ENCODE data around the gene TNFSF10. TPM values are rescaled to one million over a fixed set of nuclear protein-coding genes. Genes with fewer than 3 reads are reported as not detected.

TNFSF10 gene
- total and polyA plus RNA-seq, 9 donors = 9.6 to 51.5 (median 13.6) TPM

DNA sequence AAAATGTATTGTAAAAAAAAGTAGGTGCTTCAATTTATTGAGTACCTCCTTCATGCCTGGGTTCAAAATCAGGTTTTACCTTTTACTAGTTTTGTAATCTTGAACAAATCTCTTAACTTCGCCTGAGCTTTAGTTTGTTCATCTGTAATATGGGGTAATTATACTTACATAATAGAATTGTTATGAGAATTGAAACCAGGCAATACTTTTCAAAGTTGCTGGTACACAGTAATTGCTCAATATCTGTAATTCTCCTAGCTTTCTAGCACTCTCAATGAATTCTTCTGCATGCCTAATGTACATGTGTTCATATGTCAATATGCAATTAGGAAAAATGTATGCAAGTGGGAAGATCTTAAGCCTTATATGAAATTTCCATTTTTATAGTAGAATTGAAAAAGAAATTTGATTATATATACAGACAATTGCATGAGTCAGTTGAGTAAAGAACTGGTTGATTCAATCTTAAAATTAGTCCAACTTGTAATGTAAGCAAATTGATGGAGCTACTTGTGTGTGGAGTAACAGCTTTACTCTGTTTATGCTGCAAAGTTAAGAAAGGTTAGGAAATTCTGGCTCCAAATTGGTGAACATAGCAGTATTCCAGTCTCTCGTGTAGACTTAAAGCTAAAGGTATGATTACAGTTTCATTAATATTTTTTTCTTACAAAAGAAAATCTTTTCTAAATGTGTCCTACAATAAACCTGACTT is 4.1 kb downstream of the TNFSF10 start:
- Histone ChIP-seq H3K36me3 (no peaks in the 10 kb centered on the region), H3K27ac (no peak overlapping the region), H3K27me3 (no peaks in the 10 kb centered on the region), H3K4me3 (no peak overlapping the region), H3K9me3 (no peaks in the 10 kb centered on the region), H3K4me1 (ENCODE audit: insufficient read depth) (peaks cover 7% of the 10 kb centered on the region)
- no peak for DNase-seq
- intact Hi-C loops (cut with DNase I) = no loop called here
- TF ChIP-seq EP300 (IDR thresholded peaks at IDR 0.05) = no peak
- TF ChIP-seq, protein P1, sequence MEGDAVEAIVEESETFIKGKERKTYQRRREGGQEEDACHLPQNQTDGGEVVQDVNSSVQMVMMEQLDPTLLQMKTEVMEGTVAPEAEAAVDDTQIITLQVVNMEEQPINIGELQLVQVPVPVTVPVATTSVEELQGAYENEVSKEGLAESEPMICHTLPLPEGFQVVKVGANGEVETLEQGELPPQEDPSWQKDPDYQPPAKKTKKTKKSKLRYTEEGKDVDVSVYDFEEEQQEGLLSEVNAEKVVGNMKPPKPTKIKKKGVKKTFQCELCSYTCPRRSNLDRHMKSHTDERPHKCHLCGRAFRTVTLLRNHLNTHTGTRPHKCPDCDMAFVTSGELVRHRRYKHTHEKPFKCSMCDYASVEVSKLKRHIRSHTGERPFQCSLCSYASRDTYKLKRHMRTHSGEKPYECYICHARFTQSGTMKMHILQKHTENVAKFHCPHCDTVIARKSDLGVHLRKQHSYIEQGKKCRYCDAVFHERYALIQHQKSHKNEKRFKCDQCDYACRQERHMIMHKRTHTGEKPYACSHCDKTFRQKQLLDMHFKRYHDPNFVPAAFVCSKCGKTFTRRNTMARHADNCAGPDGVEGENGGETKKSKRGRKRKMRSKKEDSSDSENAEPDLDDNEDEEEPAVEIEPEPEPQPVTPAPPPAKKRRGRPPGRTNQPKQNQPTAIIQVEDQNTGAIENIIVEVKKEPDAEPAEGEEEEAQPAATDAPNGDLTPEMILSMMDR (IDR thresholded peaks at IDR 0.05) = no peak
- TF ChIP-seq POLR2A (IDR thresholded peaks at IDR 0.05) = no peak
- 74 to 84% (median 82%) methylated on average over 2 of the region's 2 CpGs for WGBS, 3 donors

DNA sequence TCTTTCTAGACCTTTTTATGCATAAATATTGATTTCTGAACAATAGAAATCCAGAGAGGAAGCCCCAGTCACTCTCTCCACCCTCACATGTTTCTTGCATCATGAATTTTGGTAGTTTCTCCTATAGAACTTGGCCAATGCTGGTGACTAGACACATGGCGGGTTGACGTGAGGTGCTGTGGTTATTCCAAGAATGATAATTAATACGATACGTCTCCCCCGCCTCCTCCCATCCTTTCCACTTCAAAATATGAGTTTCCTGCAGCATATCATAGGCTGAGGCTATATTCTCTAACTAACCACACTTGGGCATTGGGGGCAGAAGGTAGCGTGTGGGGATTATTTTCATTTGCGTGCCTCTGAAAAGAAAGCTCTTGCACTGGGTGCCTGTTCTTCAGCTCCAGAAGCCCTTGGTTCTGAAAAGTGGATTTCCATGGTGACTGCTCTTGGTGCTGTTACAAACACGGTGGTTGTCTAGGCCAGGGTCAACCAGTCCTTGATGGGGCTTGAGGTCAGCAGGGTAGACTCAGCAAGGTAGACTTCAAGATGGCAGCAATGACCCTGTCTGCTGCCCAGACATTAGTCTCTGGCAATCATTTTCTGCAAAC is 5.3 kb downstream of the TNFSF10 start:
- H3K4me1 ChIP-seq (ENCODE audit: insufficient read depth) = peaks cover 7% of the 10 kb centered on the region
- H3K27ac ChIP-seq = no peak overlapping the region
- TF ChIP-seq POLR2A (IDR thresholded peaks at IDR 0.05) (no peak), EP300 (IDR thresholded peaks at IDR 0.05) (no peak)
- TF ChIP-seq, protein P1 (IDR thresholded peaks at IDR 0.05) = no peak
- no peaks in the 10 kb centered on the region for H3K27me3 ChIP-seq
- H3K4me3 ChIP-seq = no peak overlapping the region
- no peak for DNase-seq
- H3K36me3 ChIP-seq = no peaks in the 10 kb centered on the region
- intact Hi-C loops (cut with DNase I) = no loop called here
- 84 to 89% (median 89%) methylated on average over 8 of the region's 8 CpGs for WGBS, 3 donors
- H3K9me3 ChIP-seq = no peaks in the 10 kb centered on the region

DNA sequence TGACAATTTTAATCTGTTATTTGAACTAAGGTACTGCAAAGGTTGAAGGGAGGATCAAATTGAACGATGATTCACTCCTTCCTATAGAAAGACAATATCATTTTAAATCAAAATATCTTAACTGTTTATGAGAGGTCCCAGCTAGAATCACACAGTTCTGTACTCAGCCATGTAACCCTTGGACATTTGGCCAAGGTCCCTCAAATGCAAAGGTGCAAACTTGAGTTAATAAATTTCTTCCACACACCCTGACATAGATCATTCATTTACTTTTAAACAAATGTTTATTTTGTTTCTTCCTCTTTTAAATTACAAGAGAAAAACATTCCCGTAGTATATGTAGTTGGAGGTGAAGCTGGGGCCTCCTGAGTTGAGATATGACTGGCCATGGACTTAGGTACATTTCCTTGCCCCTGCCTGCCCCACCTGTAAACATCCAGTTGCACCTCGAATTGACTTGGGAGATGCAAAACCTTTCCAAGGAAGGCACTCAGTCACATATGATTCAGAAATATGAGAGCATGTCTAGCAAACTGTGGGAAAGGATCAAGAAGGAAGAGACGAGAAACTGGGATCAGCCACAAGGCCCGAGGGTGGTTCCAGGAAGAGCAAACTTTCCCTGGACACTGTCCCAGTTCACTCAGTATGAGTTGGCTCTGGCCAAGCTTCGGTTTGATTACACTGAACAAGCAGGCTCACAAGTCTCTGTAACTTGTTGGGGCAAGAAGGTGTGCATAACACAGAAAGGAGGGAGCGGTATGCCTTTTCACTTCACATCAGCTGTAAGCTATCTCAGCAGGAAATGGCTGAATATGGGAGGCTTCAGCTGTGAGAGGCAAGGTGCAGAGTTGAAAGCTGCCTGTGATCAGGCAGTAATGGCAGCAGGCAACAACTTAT is 6.7 kb downstream of the TNFSF10 start:
- no peaks in the 10 kb centered on the region for H3K36me3 ChIP-seq
- 44% methylated on average over 7 of the region's 7 CpGs for WGBS, 3 donors
- no peak overlapping the region for H3K4me3 ChIP-seq
- TF ChIP-seq, protein P1 (IDR thresholded peaks at IDR 0.05) = no peak
- TF ChIP-seq POLR2A (IDR thresholded peaks at IDR 0.05) = no peak
- TF ChIP-seq EP300 (IDR thresholded peaks at IDR 0.05) = no peak
- no peaks in the 10 kb centered on the region for H3K9me3 ChIP-seq
- intact Hi-C loops (cut with DNase I) = no loop called here
- no peaks in the 10 kb centered on the region for H3K27me3 ChIP-seq
- peak overlapping the region in 1 of 2 donors; percentile 44 for H3K27ac ChIP-seq
- H3K4me1 ChIP-seq (ENCODE audit: insufficient read depth) = peaks cover 7% of the 10 kb centered on the region
- DNase-seq = peak; percentile 43 to 70 (median 57)

DNA sequence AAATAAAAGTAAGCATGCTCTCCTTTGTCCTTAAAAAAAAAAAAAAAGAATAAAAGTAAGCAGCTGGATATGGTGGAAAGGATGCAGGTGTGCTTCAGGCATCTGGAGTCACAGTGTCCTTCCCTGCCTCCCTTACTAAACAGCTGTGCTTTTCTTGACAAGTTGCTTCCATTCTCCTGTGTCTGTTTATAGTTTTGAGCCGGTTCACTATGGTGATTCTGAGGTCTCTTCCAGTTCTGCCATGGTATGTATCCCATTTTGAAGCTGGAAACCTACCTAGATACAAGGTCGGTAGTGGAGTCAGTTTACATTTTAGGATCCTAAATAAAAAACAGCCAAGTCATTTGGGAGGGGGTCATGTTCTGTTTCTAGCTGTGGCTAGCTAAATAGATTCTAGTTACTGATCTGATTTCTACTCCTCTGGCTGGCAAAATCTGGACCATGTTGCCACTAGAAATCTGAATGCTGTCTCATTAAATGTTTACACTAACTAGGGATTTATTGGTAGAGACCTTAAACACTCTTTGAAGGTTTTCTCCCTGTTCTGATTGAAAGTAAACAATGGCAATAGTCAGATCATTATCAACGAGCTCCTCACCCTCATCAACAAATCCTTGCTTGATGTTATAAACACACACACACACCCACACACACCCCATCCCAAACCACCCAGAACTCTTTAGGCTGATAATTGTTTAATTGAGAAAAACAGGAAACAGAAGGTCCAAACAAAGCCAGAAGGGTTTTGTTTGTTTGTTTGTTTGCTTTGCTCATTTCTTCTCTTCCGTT is 7.9 kb downstream of the TNFSF10 start:
- no peaks in the 10 kb centered on the region for H3K9me3 ChIP-seq
- TF ChIP-seq EP300 (IDR thresholded peaks at IDR 0.05) (no peak), POLR2A (IDR thresholded peaks at IDR 0.05) (no peak)
- TF ChIP-seq, protein P1 (IDR thresholded peaks at IDR 0.05) = no peak
- DNase-seq = no peak
- no peak overlapping the region for H3K4me3 ChIP-seq
- intact Hi-C loops (cut with DNase I) = no loop called here
- no peaks in the 10 kb centered on the region for H3K36me3 ChIP-seq
- peaks cover 5% of the 10 kb centered on the region for H3K4me1 ChIP-seq (ENCODE audit: insufficient read depth)
- no peaks in the 10 kb centered on the region for H3K27me3 ChIP-seq
- 25 to 50% (median 38%) methylated on average over 4 of the region's 4 CpGs for WGBS, 3 donors
- H3K27ac ChIP-seq = peak overlapping the region in 1 of 2 donors; percentile 32
